Measurements from ENCODE around the gene B4GALNT3.

DNA sequence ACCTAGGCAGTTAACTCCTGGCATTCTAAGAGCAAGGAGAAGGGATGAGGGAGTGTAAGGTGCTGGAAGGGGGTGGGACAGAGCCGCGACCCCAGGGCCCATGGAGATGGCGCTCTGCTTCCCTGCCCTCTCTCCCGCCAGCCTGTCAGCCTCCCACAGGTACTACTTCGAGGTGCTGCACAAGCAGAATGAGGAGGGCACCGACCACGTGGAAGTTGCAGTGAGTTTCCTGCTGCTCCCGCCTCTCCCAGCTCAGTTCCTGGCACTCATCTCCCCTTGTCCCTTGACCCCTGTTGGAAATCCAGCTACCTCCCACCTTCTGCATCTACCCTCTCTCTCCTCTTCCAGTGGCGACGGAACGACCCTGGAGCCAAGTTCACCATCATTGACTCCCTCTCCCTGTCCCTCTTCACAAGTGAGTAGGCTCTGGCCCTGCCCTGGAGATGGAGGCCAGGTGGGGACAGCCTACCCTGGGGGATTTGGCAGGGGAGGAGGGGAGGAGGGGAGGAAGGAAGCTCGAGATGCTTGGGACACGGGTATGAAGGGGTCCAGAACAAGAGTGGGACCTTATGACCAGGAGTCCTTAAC, 88.2 kb downstream of the B4GALNT3 start:
- TF ChIP-seq SIN3A (IDR thresholded peaks at IDR 0.05; ENCODE audit: borderline replicate concordance, insufficient read depth, low read length) (no peak), POLR2AphosphoS5 (IDR thresholded peaks at IDR 0.05; ENCODE audit: low read depth, low read length) (no peak), TAF1 (IDR thresholded peaks at IDR 0.05; ENCODE audit: borderline replicate concordance, insufficient read depth, low read length) (no peak)
- TF ChIP-seq, protein P1, sequence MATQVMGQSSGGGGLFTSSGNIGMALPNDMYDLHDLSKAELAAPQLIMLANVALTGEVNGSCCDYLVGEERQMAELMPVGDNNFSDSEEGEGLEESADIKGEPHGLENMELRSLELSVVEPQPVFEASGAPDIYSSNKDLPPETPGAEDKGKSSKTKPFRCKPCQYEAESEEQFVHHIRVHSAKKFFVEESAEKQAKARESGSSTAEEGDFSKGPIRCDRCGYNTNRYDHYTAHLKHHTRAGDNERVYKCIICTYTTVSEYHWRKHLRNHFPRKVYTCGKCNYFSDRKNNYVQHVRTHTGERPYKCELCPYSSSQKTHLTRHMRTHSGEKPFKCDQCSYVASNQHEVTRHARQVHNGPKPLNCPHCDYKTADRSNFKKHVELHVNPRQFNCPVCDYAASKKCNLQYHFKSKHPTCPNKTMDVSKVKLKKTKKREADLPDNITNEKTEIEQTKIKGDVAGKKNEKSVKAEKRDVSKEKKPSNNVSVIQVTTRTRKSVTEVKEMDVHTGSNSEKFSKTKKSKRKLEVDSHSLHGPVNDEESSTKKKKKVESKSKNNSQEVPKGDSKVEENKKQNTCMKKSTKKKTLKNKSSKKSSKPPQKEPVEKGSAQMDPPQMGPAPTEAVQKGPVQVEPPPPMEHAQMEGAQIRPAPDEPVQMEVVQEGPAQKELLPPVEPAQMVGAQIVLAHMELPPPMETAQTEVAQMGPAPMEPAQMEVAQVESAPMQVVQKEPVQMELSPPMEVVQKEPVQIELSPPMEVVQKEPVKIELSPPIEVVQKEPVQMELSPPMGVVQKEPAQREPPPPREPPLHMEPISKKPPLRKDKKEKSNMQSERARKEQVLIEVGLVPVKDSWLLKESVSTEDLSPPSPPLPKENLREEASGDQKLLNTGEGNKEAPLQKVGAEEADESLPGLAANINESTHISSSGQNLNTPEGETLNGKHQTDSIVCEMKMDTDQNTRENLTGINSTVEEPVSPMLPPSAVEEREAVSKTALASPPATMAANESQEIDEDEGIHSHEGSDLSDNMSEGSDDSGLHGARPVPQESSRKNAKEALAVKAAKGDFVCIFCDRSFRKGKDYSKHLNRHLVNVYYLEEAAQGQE (IDR thresholded peaks at IDR 0.05; ENCODE audit: insufficient read depth in 1 of 2, low read depth in 2 of 2, low read length in 2 of 2) = no peak

Data from PFSK-1 (cell line).